NCI-H1694 treated with DMSO at 0.1 percent for 48 hours (cell line): ENCODE results near the gene CCDC50.

Experiments used
- DNase-seq: peaks from one replicate; lab custom pipeline; 2025; lab: John Stamatoyannopoulos, UW

Gene CCDC50

DNA sequence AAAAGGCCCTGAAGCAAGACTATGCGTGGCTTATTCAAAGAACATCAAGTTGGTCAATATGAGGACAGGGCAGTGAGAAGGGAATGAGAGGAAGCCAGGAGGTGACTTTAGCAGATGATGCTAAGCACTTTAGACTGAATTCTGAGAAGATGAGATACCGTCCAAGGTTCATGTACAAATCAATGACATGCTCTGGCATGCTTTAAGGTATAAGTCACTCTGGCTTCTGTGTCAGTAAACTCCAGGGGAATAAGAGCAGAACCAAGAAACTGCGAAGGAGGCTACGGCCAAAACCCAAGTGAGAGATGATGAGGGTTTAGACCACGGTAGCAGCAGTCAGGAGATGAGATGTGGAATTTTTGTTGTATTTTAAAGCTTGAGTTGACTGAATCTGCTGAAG, 8.9 kb upstream of the CCDC50 start:
- no peak for DNase-seq

DNA sequence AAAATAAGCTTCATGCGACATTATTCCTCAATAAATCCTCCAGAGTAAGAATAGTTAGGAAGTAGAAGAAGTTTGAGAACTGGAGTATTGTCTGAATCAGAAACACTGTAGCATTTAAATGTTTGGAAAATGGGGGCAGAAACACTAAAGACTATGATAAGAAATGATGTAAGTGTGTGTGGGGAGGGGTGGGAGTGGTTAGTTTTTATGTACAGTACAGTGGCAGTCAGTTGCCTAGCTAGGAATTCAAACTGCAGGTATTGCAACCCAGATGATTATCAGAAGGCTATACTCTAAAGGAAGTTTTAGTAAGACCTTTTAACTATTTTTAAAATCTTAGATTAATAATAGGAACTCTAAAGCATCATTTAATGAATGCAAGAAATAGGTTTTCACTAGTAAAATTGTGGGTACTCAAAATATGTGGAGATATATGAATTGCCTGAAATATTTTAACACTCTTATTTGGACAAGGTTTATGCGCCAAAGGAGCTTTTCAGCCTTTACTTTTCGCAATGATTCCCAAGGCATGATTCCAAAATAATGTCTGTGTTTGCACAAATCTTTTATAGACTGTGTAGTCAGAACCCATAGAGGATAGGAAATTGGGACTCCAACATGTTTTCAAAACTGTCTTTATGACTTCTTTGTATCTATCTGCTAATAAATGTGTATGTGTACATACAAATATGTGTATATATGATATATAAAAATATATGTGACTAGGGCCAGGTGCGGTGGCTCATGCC, 8.0 kb upstream of the CCDC50 start:
- no peak for DNase-seq

GRCh38 chr3:191324936-191325335, 4.3 kb upstream of the CCDC50 start:
- DNase-seq, result no peak

- DNase-seq, result no peak
Observed at GRCh38 chr3:191327526-191327925, 1.7 kb upstream of the CCDC50 start.

DNA sequence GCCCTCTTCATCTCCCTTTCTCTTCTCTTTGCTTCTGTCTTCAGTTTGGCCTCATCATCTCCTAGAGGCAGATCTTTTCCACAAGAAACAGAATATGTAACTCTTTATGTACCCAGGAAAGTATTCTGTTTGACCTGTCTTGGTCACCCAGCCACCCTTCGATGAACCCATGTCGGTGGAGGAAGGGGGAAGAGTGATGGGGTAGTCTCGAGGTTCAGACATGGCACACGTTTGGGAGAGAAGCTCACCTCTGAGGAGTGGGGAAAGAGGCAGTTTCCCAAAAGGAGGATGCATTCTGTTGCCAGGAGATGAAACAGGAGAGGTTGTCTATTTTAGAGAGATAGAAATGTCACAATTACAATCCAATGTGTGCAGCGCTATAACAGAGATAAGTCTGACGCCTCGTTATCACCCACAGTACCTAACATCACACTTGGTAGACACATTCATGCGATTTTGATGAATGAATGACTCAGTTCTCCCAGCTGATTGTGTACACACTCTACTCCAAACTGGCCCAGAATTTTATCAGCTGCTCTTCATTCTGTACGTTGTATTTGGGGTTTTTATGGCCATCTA, 722 bp upstream of the CCDC50 start:
- no peak for DNase-seq

DNA sequence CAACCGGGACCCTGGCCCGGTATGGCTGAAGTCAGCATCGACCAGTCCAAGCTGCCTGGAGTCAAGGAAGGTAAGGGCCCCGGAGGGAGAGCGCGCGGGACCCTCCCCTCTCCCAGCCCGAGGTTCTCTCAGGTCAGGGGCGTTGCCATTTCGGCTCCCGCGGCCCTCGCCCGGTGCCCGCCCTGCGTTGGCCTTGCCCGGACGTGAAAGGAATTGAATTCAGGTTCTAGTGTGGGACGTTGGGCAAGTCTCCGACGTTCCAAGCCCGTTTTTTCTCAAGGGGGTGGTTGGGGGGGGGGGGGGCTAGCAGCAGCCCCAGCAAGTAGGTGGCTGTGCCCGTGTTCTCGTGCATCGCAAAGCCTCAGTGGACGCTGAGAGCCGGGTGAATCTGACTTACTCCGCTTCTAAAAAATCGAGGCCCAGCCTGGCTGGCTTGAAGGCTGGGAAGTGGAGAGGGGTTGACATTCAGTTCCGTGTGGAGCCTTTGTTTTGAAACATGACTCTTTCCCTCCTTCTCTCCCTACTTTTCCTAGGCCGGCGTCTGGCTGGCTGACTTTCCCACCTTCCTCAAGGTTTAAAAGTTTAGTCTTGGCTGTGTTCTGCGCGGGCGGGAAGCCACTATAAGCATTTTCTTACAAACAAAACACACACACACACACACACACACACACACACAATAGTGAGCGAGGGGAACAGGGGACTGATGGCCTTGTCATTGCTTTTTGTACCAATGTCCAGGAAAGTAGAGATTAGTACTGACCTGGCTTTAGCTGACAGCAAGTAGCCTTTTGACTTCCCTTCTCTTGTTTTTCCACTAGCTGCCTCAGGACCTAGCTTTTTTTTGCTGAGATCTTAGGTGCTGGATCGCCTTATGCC, 698 bp downstream of the CCDC50 start, which contains the start of gene UTS2B:
Gene UTS2B, minus strand, starts transcription at position 873 of the 876 bp plus-strand sequence. CDS start 48,337 bp downstream, outside the sequence.
- peak; percentile 13 for DNase-seq

DNA sequence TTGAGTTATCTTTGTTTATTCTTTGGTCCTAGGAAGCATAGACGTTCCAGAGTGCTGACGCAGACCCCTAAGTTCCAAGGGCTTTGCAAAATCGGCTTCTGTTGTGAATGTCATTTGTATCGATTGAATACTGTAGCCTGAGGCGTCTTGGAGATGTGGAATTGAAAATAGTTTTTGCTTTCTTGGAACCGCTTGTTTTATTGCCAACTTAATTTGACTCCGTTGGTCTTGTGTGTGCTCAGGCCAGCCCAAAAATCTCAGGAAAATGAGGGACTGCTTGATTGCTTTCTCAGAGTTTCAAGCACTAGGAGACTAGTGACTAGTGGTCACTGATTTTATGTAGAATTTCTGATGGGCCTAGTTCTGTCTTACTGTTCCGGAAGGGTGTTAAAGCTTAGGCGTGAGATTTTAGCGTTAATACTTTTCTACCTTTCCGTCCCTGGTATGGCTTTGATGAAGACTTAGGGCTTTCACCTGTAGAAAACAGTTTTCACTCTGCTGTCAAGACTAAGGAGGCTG, 1.4 kb downstream of the CCDC50 start:
- no peak for DNase-seq

DNA sequence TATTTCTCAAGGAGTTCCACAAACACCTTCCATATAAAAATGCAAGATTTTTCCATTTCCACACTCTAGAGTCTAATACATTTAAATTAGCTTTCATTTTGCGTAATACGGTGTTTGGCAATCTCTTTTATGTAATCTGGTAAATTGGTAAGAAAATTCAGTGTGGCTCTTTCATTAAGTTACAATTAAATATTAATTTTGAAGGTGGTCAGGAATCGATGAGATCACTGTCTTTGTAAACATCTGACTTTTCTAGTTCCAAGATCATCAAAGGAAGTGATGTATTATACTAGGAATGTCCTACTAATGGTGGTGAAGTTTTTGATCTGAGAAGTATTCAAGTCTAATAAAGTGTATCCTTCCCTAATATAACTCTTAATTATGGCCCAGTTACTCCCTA, 2.2 kb downstream of the CCDC50 start:
- DNase-seq, result no peak

- DNase-seq, result no peak
Observed at GRCh38 chr3:191333298-191333880, 4.2 kb downstream of the CCDC50 start.

DNA sequence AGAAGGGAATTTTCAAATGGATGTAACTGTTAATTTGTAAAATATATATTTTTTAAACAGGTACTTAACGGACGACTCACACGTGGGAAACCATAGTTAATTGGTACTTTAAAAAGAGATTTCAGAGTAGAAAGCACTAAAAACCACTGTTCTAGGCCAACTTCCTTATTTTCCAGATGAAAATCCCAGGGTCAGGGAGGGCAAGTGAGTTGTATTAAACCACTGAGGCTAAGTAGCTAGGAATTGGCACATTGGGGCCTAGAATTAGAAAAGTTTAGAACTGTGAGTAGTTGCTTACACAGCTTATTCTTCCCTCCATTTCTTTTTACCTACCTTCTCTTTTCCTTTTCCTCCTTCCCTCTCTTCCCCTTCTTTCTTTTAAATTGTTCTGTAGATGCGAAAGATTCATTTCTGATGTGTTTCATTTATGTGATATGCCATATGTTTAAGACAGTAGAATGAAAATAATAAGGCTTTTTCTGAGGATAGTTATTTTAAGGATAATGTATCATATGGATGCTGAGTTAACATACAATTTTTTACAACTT, 5.2 kb downstream of the CCDC50 start:
- no peak for DNase-seq

- no peak for DNase-seq
Observed at GRCh38 chr3:191336833-191337232, 7.6 kb downstream of the CCDC50 start.

GRCh38 chr3:191338177-191338488, 8.9 kb downstream of the CCDC50 start:
- DNase-seq, result no peak

DNA sequence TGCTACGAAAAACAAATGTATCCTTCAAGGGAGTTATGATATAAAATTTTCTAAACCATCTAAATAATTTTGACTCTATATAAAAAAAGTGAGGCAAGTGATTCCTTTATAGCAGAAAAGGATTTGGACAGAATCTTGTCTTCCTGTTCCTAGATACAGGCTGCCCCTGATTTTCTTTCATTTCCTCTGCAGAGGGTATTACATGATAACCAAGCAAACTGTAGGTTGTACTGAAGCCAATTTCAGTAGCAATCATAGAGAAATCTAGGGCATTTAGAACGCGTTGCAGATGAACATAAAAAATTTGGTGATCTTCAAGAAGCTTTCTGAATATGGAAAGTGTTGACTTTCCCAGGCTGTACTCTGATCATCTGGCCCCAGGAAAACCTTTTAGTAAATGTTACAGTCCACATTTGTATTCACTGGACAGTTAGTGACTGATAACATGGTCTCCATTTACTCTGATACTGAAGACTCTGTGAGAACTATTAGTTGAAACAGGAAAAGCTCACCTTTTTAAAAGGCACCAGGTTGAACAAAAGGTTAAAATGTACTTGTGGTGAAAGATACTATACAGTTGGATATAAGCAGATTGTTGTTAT, 10.2 kb downstream of the CCDC50 start:
- no peak for DNase-seq

GRCh38 chr3:191340351-191340750, 11.2 kb downstream of the CCDC50 start:
- no peak for DNase-seq

- no peak for DNase-seq
Observed at GRCh38 chr3:191340966-191341365, 11.8 kb downstream of the CCDC50 start.

- DNase-seq, result no peak
Observed at GRCh38 chr3:191342006-191342405, 12.8 kb downstream of the CCDC50 start.

- DNase-seq, result no peak
Observed at GRCh38 chr3:191342411-191342810, 13.2 kb downstream of the CCDC50 start.

DNA sequence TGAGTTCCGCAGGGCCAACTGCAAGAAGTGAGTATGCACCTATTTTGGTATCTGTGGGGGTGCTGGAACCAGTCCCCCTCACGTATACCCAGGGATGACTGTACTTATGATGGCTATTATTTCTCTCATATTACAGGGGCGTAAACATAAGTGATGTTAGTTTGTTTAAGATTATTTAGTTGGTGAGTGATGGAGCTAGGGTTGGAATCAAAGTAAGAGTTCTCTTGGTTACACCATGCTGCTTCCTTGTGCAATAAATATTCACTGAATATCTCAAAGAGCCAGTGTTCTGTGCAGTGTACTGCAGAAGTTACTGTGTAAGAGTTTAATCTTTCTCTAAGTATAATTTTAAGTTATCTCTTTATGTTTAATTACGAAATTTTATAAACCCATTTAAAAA, 13.9 kb downstream of the CCDC50 start:
- no peak for DNase-seq

- DNase-seq, result no peak
Observed at GRCh38 chr3:191343913-191344312, 14.7 kb downstream of the CCDC50 start.

DNA sequence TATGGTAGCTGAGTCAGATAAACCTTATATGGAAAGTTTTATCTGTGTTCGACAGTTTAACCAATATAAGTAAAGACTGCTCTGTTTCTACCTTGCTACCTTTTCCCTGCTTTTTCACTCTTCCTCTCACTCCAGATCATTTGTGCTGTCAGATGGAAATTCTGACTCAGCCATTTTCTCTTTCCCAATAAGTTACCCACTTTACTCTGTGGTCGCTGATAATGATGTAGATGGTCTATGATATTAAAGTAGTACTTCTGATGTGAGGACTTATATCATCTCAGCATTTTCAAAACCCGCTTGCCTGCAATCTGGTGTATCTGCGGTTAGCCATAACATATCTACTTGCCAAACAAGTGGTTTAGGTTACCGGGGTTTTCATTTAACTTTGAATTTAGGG, 16.1 kb downstream of the CCDC50 start:
- no peak for DNase-seq

- no peak for DNase-seq
Observed at GRCh38 chr3:191347228-191347627, 18.0 kb downstream of the CCDC50 start.

- DNase-seq, result no peak
Observed at GRCh38 chr3:191348098-191348497, 18.9 kb downstream of the CCDC50 start.
